SK-N-SH (cell line): ENCODE measurements around the gene MRPL40.

ENCODE experiments used
- EP300 ChIP-seq, 2 experiments: IDR thresholded peaks; 2 replicates each; pipeline versions ENCODE4 v1.4.0 to v1.6.1; 2012; ENCODE audit warnings: borderline replicate concordance in 1 of 2, low read depth in 1 of 2, low read length in 1 of 2
- RAD21 ChIP-seq: IDR thresholded peaks from 2 replicates; pipeline ENCODE4 v1.6.1; 2012; ENCODE audit warnings: mild to moderate bottlenecking, low read length
- RCOR1 ChIP-seq: fragments of 150-350 bp; IDR thresholded peaks from 2 replicates; pipeline ENCODE4 v1.6.1; 2017; ENCODE audit warnings: antibody characterized with exemption, low read length
- TF ChIP-seq, protein P1 (sequence below): IDR thresholded peaks from 2 replicates; pipeline ENCODE4 v1.4.0; 2012; ENCODE audit warnings: low read depth
- TF ChIP-seq, protein P2 (sequence below): fragments of 200-600 bp; sonication (generic); IDR thresholded peaks from 2 replicates; pipeline ENCODE4 v1.6.1; 2017; ENCODE audit warnings: antibody characterized with exemption, mild to moderate bottlenecking, moderate library complexity

DNA sequence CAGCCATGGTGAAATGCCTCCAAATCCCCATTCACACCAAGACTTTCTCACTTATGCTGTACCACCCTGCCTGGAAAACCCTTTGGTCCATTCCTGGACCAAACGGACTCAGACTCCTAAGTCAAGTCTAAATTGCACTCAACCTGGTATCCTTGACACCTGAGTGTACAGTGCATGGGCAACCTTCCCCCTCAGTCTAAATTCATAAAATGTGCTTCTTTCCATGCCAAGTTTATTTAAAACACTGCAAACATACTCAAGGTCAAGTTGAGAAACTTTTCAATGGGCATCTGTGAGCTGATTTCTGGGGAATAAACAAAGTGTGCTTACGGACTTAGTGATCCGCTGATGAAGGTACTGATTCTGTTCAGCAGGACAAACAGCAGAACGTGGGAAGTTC lies 27.2 kb upstream of the MRPL40 start:
- TF ChIP-seq RAD21 (no peak), EP300 (IDR thresholded peaks at IDR 0.05; ENCODE audit: borderline replicate concordance in 1 of 2, low read depth in 1 of 2, low read length in 1 of 2) (no peak), RCOR1 (no peak)
- TF ChIP-seq, protein P1, sequence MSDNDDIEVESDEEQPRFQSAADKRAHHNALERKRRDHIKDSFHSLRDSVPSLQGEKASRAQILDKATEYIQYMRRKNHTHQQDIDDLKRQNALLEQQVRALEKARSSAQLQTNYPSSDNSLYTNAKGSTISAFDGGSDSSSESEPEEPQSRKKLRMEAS: no peak
- TF ChIP-seq, protein P2, sequence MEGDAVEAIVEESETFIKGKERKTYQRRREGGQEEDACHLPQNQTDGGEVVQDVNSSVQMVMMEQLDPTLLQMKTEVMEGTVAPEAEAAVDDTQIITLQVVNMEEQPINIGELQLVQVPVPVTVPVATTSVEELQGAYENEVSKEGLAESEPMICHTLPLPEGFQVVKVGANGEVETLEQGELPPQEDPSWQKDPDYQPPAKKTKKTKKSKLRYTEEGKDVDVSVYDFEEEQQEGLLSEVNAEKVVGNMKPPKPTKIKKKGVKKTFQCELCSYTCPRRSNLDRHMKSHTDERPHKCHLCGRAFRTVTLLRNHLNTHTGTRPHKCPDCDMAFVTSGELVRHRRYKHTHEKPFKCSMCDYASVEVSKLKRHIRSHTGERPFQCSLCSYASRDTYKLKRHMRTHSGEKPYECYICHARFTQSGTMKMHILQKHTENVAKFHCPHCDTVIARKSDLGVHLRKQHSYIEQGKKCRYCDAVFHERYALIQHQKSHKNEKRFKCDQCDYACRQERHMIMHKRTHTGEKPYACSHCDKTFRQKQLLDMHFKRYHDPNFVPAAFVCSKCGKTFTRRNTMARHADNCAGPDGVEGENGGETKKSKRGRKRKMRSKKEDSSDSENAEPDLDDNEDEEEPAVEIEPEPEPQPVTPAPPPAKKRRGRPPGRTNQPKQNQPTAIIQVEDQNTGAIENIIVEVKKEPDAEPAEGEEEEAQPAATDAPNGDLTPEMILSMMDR: no peak
